Smooth muscle cell (in vitro differentiated cells): ENCODE measurements around the gene ELP1. TPM values are rescaled to one million over a fixed set of nuclear protein-coding genes. Genes with fewer than 3 reads are reported as not detected.
"Not testable (repeated sequence)": the region's sequence is repeated elsewhere in the genome, so short reads cannot be mapped to it uniquely, and the experiment has no call there.

Experiments
- DNase-seq: peaks from one replicate; lab custom pipeline; 2025; ENCODE audit not compliant: unreplicated experiment; lab: John Stamatoyannopoulos, UW
- H2AFZ ChIP-seq: fragments of 200-600 bp; sonication (generic); 2 replicates; pipeline ENCODE4 v1.6.0; 2016; ENCODE audit warnings: antibody characterized with exemption, low read depth, mild to moderate bottlenecking
- H3F3A ChIP-seq: fragments of 200-600 bp; sonication (generic); 2 replicates; pipeline ENCODE4 v1.6.0; 2017; ENCODE audit warnings: antibody characterized with exemption, low read depth
- H3K27ac ChIP-seq: fragments of 200-600 bp; sonication (generic); 2 replicates; pipeline ENCODE4 v1.5.1; 2016; ENCODE audit warnings: low read depth, mild to moderate bottlenecking
- H3K27me3 ChIP-seq: fragments of 200-600 bp; sonication (generic); 2 replicates; pipeline ENCODE4 v1.6.1; 2016; ENCODE audit warnings: low read depth, mild to moderate bottlenecking
- H3K36me3 ChIP-seq: fragments of 200-600 bp; sonication (generic); 2 replicates; pipeline ENCODE4 v1.5.1; 2016; ENCODE audit warnings: low read depth
- H3K4me1 ChIP-seq: fragments of 200-600 bp; sonication (generic); 2 replicates; pipeline ENCODE4 v1.5.1; 2016; ENCODE audit warnings: low read depth
- H3K4me2 ChIP-seq: fragments of 200-600 bp; sonication (generic); 2 replicates; pipeline ENCODE4 v1.6.0; 2016; ENCODE audit warnings: mild to moderate bottlenecking
- H3K4me3 ChIP-seq: fragments of 200-600 bp; sonication (generic); 2 replicates; pipeline ENCODE4 v1.5.1; 2016; ENCODE audit warnings: mild to moderate bottlenecking
- H3K79me2 ChIP-seq: fragments of 200-600 bp; sonication (generic); 2 replicates; pipeline ENCODE4 v1.6.0; 2016; ENCODE audit warnings: low read depth, mild to moderate bottlenecking
- H3K9ac ChIP-seq: fragments of 200-600 bp; sonication (generic); 2 replicates; pipeline ENCODE4 v1.6.0; 2016; ENCODE audit warnings: low read depth
- H3K9me3 ChIP-seq: fragments of 200-600 bp; sonication (generic); replicated peaks from 2 replicates; pipeline ENCODE4 v1.5.1; 2016; ENCODE audit warnings: low read depth
- H4K20me1 ChIP-seq: fragments of 200-600 bp; sonication (generic); 2 replicates; pipeline ENCODE4 v1.6.0; 2016; ENCODE audit warnings: low read depth
- WGBS: methylation state at CpG from one replicate; pipeline ENCODE4 v1.1.7; 2016; ENCODE audit warnings: low lambda C conversion rate; 5-methylcytosine and 5-hydroxymethylcytosine counted together
- polyA plus RNA-seq: library from polyadenylated mRNA; unstranded; fragments of >200 nt; fragmentation: Nextera tagmentation; extraction: Ambion mirVana; gene quantifications from 2 replicates; pipeline ENCODE4 v1.2.1, GENCODE V29; 2016
- total RNA-seq: library from RNA; depleted of rRNA; stranded (reverse); fragments of >200 nt; gene quantifications from 2 replicates; pipeline ENCODE4 v1.2.3, GENCODE V29; 2014
- TF ChIP-seq, protein P1 (sequence below): fragments of 200-600 bp; sonication (generic); IDR thresholded peaks from 2 replicates; pipeline ENCODE4 v1.5.1; 2017; ENCODE audit warnings: borderline replicate concordance, mild to moderate bottlenecking, antibody characterized with exemption; ENCODE audit not compliant: insufficient read depth, poor library complexity, severe bottlenecking

Gene ELP1
- total and polyA plus RNA-seq, 2 experiments from 2014 or later: 16.2 to 72.1 TPM

DNA sequence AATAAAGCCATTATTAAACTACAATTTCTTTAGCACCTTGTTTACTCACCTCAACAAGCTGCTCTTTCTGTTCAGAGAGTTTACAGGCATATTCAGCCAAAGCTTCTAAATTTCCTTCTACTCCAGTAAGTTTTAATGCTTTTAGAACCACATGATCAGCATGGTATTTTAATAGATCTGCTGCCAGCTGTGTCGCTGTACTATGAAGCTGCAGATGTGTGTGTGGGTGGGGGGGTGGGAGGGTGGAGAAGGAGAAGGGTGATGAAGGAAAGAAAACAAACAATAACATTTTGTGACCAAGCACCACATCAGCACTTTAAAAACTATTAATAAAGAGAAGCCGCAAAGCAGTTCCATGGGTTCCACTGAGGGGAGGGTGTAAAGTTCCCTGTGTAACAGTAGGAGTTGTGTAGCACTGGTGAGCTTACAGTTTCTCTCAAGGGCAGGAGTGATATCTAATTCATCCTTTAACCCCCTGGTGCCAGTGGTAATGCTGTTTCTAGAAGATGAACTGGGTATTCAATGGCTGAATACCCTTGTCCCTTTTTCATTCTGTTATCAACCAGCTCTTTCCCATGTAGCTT is 38.8 kb upstream of the ELP1 start:
- H3F3A ChIP-seq: no peaks in the 10 kb centered on the region
- TF ChIP-seq, protein P1, sequence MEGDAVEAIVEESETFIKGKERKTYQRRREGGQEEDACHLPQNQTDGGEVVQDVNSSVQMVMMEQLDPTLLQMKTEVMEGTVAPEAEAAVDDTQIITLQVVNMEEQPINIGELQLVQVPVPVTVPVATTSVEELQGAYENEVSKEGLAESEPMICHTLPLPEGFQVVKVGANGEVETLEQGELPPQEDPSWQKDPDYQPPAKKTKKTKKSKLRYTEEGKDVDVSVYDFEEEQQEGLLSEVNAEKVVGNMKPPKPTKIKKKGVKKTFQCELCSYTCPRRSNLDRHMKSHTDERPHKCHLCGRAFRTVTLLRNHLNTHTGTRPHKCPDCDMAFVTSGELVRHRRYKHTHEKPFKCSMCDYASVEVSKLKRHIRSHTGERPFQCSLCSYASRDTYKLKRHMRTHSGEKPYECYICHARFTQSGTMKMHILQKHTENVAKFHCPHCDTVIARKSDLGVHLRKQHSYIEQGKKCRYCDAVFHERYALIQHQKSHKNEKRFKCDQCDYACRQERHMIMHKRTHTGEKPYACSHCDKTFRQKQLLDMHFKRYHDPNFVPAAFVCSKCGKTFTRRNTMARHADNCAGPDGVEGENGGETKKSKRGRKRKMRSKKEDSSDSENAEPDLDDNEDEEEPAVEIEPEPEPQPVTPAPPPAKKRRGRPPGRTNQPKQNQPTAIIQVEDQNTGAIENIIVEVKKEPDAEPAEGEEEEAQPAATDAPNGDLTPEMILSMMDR: no peak
- no peak overlapping the region for H2AFZ ChIP-seq
- H4K20me1 ChIP-seq: no peaks in the 10 kb centered on the region
- no peaks in the 10 kb centered on the region for H3K9me3 ChIP-seq
- 32% methylated on average over 2 of the region's 2 CpGs for WGBS
- H3K36me3 ChIP-seq: no peaks in the 10 kb centered on the region
- H3K4me2 ChIP-seq: peak overlapping the region; percentile 49
- H3K4me3 ChIP-seq: no peak overlapping the region
- no peak for DNase-seq
- H3K9ac ChIP-seq: no peak overlapping the region
- no peaks in the 10 kb centered on the region for H3K79me2 ChIP-seq
- no peaks in the 10 kb centered on the region for H3K27me3 ChIP-seq
- peak overlapping the region; percentile 35 for H3K27ac ChIP-seq
- no peaks in the 10 kb centered on the region for H3K4me1 ChIP-seq

DNA sequence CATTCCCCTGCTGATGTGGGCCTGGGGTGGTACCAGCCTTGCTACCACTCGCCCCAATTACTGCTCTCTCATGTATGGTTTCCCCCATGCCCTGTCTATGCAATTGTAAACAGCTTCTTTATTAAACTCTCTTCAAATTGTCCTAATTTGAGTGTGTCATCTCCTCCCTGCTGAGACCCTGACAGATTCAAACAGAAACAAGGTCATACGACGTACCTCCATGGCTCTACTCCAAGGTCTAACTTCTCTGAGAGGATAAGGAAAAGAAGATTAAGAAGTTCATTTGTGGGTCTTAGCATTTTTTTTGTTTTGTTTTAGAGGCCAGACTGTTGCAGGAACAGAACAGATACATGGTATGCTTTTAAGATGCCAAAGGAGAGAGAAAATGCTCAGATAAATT is 38.3 kb upstream of the ELP1 start:
- Histone ChIP-seq H2AFZ (no peak overlapping the region), H3K4me2 (peak overlapping the region; percentile 49), H3K27ac (peak overlapping the region; percentile 35), H3K79me2 (no peaks in the 10 kb centered on the region), H3K9me3 (no peaks in the 10 kb centered on the region), H3K27me3 (no peaks in the 10 kb centered on the region), H3K4me1 (no peaks in the 10 kb centered on the region), H3K4me3 (no peak overlapping the region), H3K9ac (no peak overlapping the region), H3K36me3 (no peaks in the 10 kb centered on the region), H3F3A (no peaks in the 10 kb centered on the region), H4K20me1 (no peaks in the 10 kb centered on the region)
- TF ChIP-seq, protein P1: no peak
- 76% methylated on average over 3 of the region's 3 CpGs for WGBS
- no peak for DNase-seq

DNA sequence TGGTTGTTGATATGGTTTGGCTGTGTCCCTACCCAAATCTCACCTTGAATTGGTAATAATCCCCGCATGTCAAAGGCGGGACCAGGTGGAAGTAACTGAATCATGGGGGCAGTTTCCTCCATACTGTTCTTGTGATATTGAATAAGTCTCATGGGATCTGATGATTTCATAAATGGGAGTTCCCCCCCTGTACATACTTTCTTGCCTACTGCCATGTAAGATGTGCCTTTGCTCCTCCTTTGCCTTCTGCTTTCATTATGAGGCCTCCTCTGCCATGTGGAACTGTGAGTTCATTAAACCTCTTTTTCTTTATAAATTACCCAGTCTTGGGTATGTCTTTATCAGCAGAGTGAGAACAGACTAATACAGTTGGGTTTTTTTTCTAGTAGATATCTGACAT is 37.5 kb upstream of the ELP1 start:
- DNase-seq, H2AFZ ChIP-seq, H3K4me2 ChIP-seq, H3K27ac ChIP-seq, H3K9ac ChIP-seq, H3K79me2 ChIP-seq, H3K27me3 ChIP-seq, H4K20me1 ChIP-seq, H3F3A ChIP-seq, H3K9me3 ChIP-seq, H3K36me3 ChIP-seq, H3K4me1 ChIP-seq, H3K4me3 ChIP-seq: not testable (repeated sequence)
- 95% methylated on average over 2 of the region's 2 CpGs for WGBS

DNA sequence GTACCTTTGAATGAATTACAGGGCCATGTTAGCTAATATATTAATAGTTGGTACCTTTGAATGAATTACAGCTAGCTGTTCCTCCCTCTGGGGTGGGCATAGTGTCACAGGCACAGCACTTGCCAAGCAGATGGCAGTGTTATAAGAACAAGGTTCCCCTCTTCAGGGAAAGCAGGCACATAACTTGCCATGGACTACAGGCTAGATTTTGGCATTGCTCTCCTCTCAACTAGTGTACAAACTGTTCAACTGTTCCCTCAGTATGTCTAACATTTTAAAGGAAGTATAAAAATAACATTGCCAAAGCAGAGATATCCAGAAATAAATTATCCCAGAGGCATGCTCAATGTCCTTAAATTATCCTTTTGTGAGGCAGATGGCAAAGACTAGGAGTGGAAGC is 34.0 kb upstream of the ELP1 start:
- Histone ChIP-seq H3K36me3 (no peaks in the 10 kb centered on the region), H3K4me1 (no peaks in the 10 kb centered on the region), H3K9ac (no peak overlapping the region), H3K4me2 (no peak overlapping the region), H2AFZ (no peak overlapping the region), H3K79me2 (no peaks in the 10 kb centered on the region), H3K27ac (no peak overlapping the region), H3K4me3 (no peak overlapping the region), H3K27me3 (no peaks in the 10 kb centered on the region), H3K9me3 (no peaks in the 10 kb centered on the region), H4K20me1 (no peaks in the 10 kb centered on the region), H3F3A (no peaks in the 10 kb centered on the region)
- no peak for DNase-seq
- TF ChIP-seq, protein P1: no peak
